Retinal pigment epithelial cell (primary cell): ENCODE data around the gene TENM4.

Experiments
- DNase-seq: peaks from one replicate; pipeline ENCODE4 v3.0.0-alpha.2; 2010; ENCODE audit warnings: low read depth
- H3K4me3 ChIP-seq: 2 replicates; pipeline ENCODE4 v1.5.1; 2011; ENCODE audit warnings: mild to moderate bottlenecking, low read length, control low read depth, moderate library complexity
- CTCF ChIP-seq: conservative IDR thresholded peaks from 2 replicates; pipeline ENCODE4 v1.5.1; 2011; ENCODE audit warnings: low read depth, low read length, control low read depth, inconsistent platforms

Gene TENM4

GRCh38 chr11:79414041-79414440, 26.8 kb downstream of the TENM4 start:
- H3K4me3 ChIP-seq, result no peak overlapping the region
- no peak for TF ChIP-seq CTCF
- DNase-seq, result no peak

- no peak overlapping the region for H3K4me3 ChIP-seq
- TF ChIP-seq CTCF, result no peak
- DNase-seq, result peak; percentile 86
These were observed 27.6 kb downstream of the TENM4 start for GRCh38 chr11:79413268-79413667.

GRCh38 chr11:79412761-79413160, 28.1 kb downstream of the TENM4 start:
- TF ChIP-seq CTCF, result no peak
- no peak for DNase-seq
- H3K4me3 ChIP-seq, result no peak overlapping the region

- no peak for TF ChIP-seq CTCF
- no peak overlapping the region for H3K4me3 ChIP-seq
- DNase-seq, result no peak
These were observed 31.5 kb downstream of the TENM4 start for GRCh38 chr11:79409330-79409729.

GRCh38 chr11:79406376-79406775, 34.5 kb downstream of the TENM4 start:
- no peak for DNase-seq
- no peak overlapping the region for H3K4me3 ChIP-seq
- no peak for TF ChIP-seq CTCF

- TF ChIP-seq CTCF, result no peak
- no peak for DNase-seq
- no peak overlapping the region for H3K4me3 ChIP-seq
These were observed 36.0 kb downstream of the TENM4 start for GRCh38 chr11:79404806-79405205.

GRCh38 chr11:79404325-79404724, 36.5 kb downstream of the TENM4 start:
- no peak for TF ChIP-seq CTCF
- no peak for DNase-seq

More at GRCh38 chr11:79404325-79404724, 36.5 kb downstream of the TENM4 start:
- H3K4me3 ChIP-seq, result no peak overlapping the region
